Keratinocyte (primary cell): ENCODE data around the gene MC1R. TPM values are rescaled to one million over a fixed set of nuclear protein-coding genes. Genes with fewer than 3 reads are reported as not detected.

Experiments used
- DNase-seq: peaks from one replicate; pipeline ENCODE4 v3.0.0-alpha.2; 2011; ENCODE audit warnings: low read depth, missing footprints, low spot score
- FAIRE-seq: peaks from 2 replicates; lab custom pipeline; 2011; peaks lifted over from hg19 to GRCh38; lab: Jason Lieb, UNC
- H2AFZ ChIP-seq: 2 replicates; pipeline ENCODE4 v1.6.0; 2012; ENCODE audit warnings: low read length, control low read depth, inconsistent platforms; ENCODE audit not compliant: control insufficient read depth
- H3K27ac ChIP-seq: 2 replicates; pipeline ENCODE4 v1.5.1; 2011; ENCODE audit warnings: low read length; ENCODE audit not compliant: control insufficient read depth, insufficient read depth
- H3K27me3 ChIP-seq: 3 replicates; pipeline ENCODE4 v1.6.0; 2011; ENCODE audit warnings: low read length; ENCODE audit not compliant: control insufficient read depth, insufficient read depth; ENCODE audit errors: extremely low read depth
- H3K36me3 ChIP-seq, 2 experiments: 2 replicates in 1 of 2; 3 replicates in 1 of 2; pipeline ENCODE4 v1.5.1; 2011; ENCODE audit warnings: low read length in 2 of 2, mild to moderate bottlenecking in 1 of 2; ENCODE audit not compliant: control insufficient read depth in 2 of 2, insufficient read depth in 2 of 2; ENCODE audit errors: extremely low read depth in 1 of 2
- H3K4me1 ChIP-seq: 3 replicates; pipeline ENCODE4 v1.5.1; 2011; ENCODE audit warnings: low read length; ENCODE audit not compliant: control insufficient read depth, insufficient read depth; ENCODE audit errors: extremely low read depth
- H3K4me2 ChIP-seq: 3 replicates; pipeline ENCODE4 v1.6.0; 2011; ENCODE audit warnings: low read depth, low read length; ENCODE audit not compliant: control insufficient read depth, insufficient read depth; ENCODE audit errors: extremely low read depth
- H3K4me3 ChIP-seq, 3 experiments: fragments of 200-600 bp in 1 of 3; sonication (generic) in 1 of 3; 2 replicates in 2 of 3; 3 replicates in 1 of 3; pipeline ENCODE4 v1.5.1; 2011 to 2016; ENCODE audit warnings: low read length in 3 of 3, mild to moderate bottlenecking in 3 of 3, control low read depth in 2 of 3, inconsistent platforms in 1 of 3, low read depth in 1 of 3, mixed read lengths in 1 of 3, mixed run types in 1 of 3, moderate library complexity in 1 of 3; ENCODE audit not compliant: control insufficient read depth in 2 of 3, insufficient read depth in 2 of 3; ENCODE audit errors: extremely low read depth in 1 of 3
- H3K79me2 ChIP-seq: 2 replicates; pipeline ENCODE4 v1.6.0; 2012; ENCODE audit warnings: low read length; ENCODE audit not compliant: control insufficient read depth, insufficient read depth
- H3K9ac ChIP-seq: 3 replicates; pipeline ENCODE4 v1.6.0; 2011; ENCODE audit warnings: low read length; ENCODE audit not compliant: control insufficient read depth, insufficient read depth; ENCODE audit errors: extremely low read depth
- H3K9me1 ChIP-seq: 3 replicates; pipeline ENCODE4 v1.6.0; 2011; ENCODE audit warnings: low read length; ENCODE audit not compliant: control insufficient read depth, insufficient read depth; ENCODE audit errors: extremely low read depth
- H3K9me3 ChIP-seq: 2 replicates; pipeline ENCODE4 v1.5.1; 2012; ENCODE audit warnings: low read depth, low read length; ENCODE audit not compliant: control insufficient read depth
- H4K20me1 ChIP-seq: 3 replicates; pipeline ENCODE4 v1.6.0; 2011; ENCODE audit warnings: low read length; ENCODE audit not compliant: control insufficient read depth, insufficient read depth; ENCODE audit errors: extremely low read depth
- CTCF ChIP-seq, 3 experiments: IDR thresholded peaks in 1 of 3; conservative IDR thresholded peaks in 1 of 3; optimal IDR thresholded peaks in 1 of 3; 2 replicates in 2 of 3; 3 replicates in 1 of 3; pipeline versions ENCODE3 to v1.5.1; 2011; ENCODE audit warnings: low read length in 3 of 3, mild to moderate bottlenecking in 3 of 3, moderate library complexity in 2 of 3, control low read depth in 1 of 3, inconsistent platforms in 1 of 3; ENCODE audit not compliant: insufficient read depth in 2 of 3; ENCODE audit errors: extremely low read depth in 1 of 3
- EZH2 ChIP-seq: IDR thresholded peaks from one replicate; pipeline ENCODE4 v1.6.1; 2012; ENCODE audit warnings: inconsistent platforms, mild to moderate bottlenecking, low read length, moderate library complexity
- dilution Hi-C: fragments of 300-500 bp; cut with MboI; formaldehyde crosslinking; loops from one replicate; pipeline ENCODE4 v1.7.0; 2020; ENCODE audit warnings: low sequenced_read_pairs; ENCODE audit not compliant: extremely low pct_ligation_motif_present
- polyA plus RNA-seq, 5 experiments: library from polyadenylated mRNA; depleted of rRNA in 3 of 5; stranded (reverse) in 3 of 5; stranded (forward) in 1 of 5; unstranded in 1 of 5; fragments of >200 nt; gene quantifications; 1 replicate in 1 of 5; 2 replicates in 3 of 5; 3 replicates in 1 of 5; pipeline versions ENCODE4 v1.2.1 to v1.2.3, GENCODE V29; 2011 to 2012; ENCODE audit warnings: missing spikeins in 2 of 5, low read depth in 1 of 5, low replicate concordance in 1 of 5

MC1R gene
- polyA plus RNA-seq, 1 donor (not counting 4 experiments of a cell fraction or from before 2014, with no cell fraction given), result 1.1 TPM

- dilution Hi-C loops, result no loop called here
- Histone ChIP-seq H3K79me2 (no peaks in the 10 kb centered on the region), H3K27me3 (no peaks in the 10 kb centered on the region)
These were observed 27.6 kb upstream of the MC1R start for GRCh38 chr16:89890886-89891657.

GRCh38 chr16:89892055-89892630 is 26.5 kb upstream of the MC1R start:
- H3K4me1 ChIP-seq, result no peaks in the 10 kb centered on the region
- FAIRE-seq (no peak), DNase-seq (no peak)
- H3K79me2 ChIP-seq, result no peaks in the 10 kb centered on the region
- H3K4me2 ChIP-seq, result no peak overlapping the region
- TF ChIP-seq CTCF (optimal IDR thresholded peaks at IDR 0.05 in 1 of 3, IDR thresholded peaks at IDR 0.05 in 1 of 3, conservative IDR thresholded peaks at IDR 0.05 in 1 of 3; ENCODE audit: extremely low read depth in 1 of 3, insufficient read depth in 2 of 3, low read length in 3 of 3), result no peak
- no peak for TF ChIP-seq EZH2
- H3K9me3 ChIP-seq, result no peaks in the 10 kb centered on the region
- H4K20me1 ChIP-seq, result peaks cover 4% of the 10 kb centered on the region
- no peak overlapping the region for H3K9ac ChIP-seq
- H3K27ac ChIP-seq, result no peak overlapping the region
- dilution Hi-C loops, result no loop called here
- peaks cover 38 to 50% of the 10 kb centered on the region in 2 experiments for H3K36me3 ChIP-seq
- no peak overlapping the region for H3K4me3 ChIP-seq
- H3K9me1 ChIP-seq, result no peaks in the 10 kb centered on the region
- H2AFZ ChIP-seq, result no peak overlapping the region
- H3K27me3 ChIP-seq, result no peaks in the 10 kb centered on the region

More at GRCh38 chr16:89890886-89891657, 27.6 kb upstream of the MC1R start:
- Histone ChIP-seq H3K4me3 (no peak overlapping the region), H3K9me1 (no peaks in the 10 kb centered on the region), H3K9me3 (no peaks in the 10 kb centered on the region), H3K27ac (no peak overlapping the region), H3K9ac (no peak overlapping the region), H3K4me1 (no peaks in the 10 kb centered on the region), H4K20me1 (peaks cover 4% of the 10 kb centered on the region), H3K36me3 (peaks cover 39 to 46% of the 10 kb centered on the region in 2 experiments), H2AFZ (no peak overlapping the region), H3K4me2 (no peak overlapping the region)
- TF ChIP-seq CTCF (optimal IDR thresholded peaks at IDR 0.05 in 1 of 3, IDR thresholded peaks at IDR 0.05 in 1 of 3, conservative IDR thresholded peaks at IDR 0.05 in 1 of 3; ENCODE audit: extremely low read depth in 1 of 3, insufficient read depth in 2 of 3, low read length in 3 of 3) (no peak), EZH2 (no peak)
- FAIRE-seq (no peak), DNase-seq (no peak)
